Measurements from ENCODE around the gene ENTPD8. TPM values are rescaled to one million over a fixed set of nuclear protein-coding genes. Genes with fewer than 3 reads are reported as not detected.
A peak's percentile ranks its signal among the peaks of the same experiment; 100 is the strongest.

Gene ENTPD8
- polyA plus RNA-seq, 3 donors, result not detected

DNA sequence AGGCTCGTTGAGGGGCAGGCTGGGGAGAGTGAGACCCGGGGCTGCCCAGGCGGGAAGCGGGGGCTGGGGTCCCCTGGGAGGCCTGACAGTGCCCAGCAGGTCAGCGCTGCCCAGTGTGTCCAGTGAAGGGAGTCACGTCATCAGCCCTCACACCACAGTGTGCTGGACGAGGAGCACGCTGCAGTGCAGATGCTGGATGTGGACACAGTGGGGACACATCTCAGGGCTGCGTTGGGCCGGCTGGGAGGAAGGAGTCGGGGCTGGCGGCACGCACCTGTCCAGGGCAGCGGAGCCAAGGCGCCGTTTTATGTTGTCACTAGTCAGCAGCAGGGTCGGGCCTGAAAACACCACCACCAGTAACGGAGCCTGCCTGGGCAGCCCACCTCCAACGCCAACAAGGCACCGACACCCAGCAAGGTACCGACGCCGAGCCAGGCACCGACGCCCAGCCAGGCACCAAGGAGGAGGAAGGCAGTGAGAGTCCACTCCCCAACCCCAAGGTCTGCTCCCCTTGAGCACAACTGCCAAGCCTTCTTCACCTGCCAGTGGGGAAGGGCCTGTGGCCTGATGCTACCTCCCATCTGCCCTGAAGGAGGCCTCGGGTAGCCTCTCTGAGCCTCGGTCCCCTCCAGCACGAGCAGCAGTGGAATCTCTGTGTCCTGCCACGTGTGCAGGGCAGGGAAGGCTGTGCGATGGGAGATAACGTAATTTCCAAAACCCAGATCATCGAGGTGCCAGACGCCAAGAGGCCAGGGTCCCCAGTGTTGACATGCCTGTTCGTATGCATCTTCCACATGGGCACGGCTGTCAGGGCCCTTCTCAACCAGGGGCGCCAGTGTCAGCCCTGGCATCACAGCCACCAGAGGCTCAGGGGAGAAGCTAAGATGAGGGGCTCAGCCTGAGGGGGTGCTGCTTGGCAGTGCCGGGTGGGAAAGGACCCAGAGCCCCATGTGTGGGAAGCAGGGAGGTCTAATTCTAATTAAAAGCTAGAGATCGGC lies 39.8 kb upstream of the ENTPD8 start:
- Mint-ChIP-seq H3K4me1 (peaks cover 14% of the 10 kb centered on the region), H3K27me3 (ENCODE audit: low read depth in 3 of 3) (peaks cover 1 to 4% (median 2%) of the 10 kb centered on the region in 3 donors), H3K9me3 (peaks cover 3 to 11% (median 6%) of the 10 kb centered on the region in 7 donors), H3K27ac (no peak overlapping the region), H3K36me3 (no peaks in the 10 kb centered on the region), H3K4me3 (no peak overlapping the region)
- intact Hi-C loops (cut with micrococcal nuclease), result no loop called here
- no peaks in the 10 kb centered on the region for H3K36me3 ChIP-seq (replicated peaks in 1 of 2; ENCODE audit: control insufficient read depth in 1 of 2, insufficient read depth in 2 of 2, low read length in 2 of 2)
- no peak overlapping the region for H3K9ac ChIP-seq (ENCODE audit: insufficient read depth, low read length, poor library complexity, severe bottlenecking)
- peaks cover 7 to 9% of the 10 kb centered on the region in 2 donors for H3K9me3 ChIP-seq (replicated peaks in 1 of 2; ENCODE audit: control insufficient read depth in 1 of 2, insufficient read depth in 1 of 2, low read length in 2 of 2)
- no peaks in the 10 kb centered on the region for H3K27me3 ChIP-seq (ENCODE audit: control insufficient read depth in 2 of 2, insufficient read depth in 2 of 2, low read length in 2 of 2)
- H3K4me1 ChIP-seq (ENCODE audit: control insufficient read depth in 1 of 2, insufficient read depth in 2 of 2, low read length in 2 of 2), result peaks cover 11 to 14% of the 10 kb centered on the region in 2 donors
- H3K4me3 ChIP-seq (replicated peaks in 1 of 3; ENCODE audit: low read depth in 2 of 3, low read length in 3 of 3), result no peak overlapping the region
- no peak for DNase-seq
- no peak overlapping the region for H3K4me2 ChIP-seq (replicated peaks; ENCODE audit: extremely low read depth, low read length, poor library complexity, severe bottlenecking)
- TF ChIP-seq, protein P1, sequence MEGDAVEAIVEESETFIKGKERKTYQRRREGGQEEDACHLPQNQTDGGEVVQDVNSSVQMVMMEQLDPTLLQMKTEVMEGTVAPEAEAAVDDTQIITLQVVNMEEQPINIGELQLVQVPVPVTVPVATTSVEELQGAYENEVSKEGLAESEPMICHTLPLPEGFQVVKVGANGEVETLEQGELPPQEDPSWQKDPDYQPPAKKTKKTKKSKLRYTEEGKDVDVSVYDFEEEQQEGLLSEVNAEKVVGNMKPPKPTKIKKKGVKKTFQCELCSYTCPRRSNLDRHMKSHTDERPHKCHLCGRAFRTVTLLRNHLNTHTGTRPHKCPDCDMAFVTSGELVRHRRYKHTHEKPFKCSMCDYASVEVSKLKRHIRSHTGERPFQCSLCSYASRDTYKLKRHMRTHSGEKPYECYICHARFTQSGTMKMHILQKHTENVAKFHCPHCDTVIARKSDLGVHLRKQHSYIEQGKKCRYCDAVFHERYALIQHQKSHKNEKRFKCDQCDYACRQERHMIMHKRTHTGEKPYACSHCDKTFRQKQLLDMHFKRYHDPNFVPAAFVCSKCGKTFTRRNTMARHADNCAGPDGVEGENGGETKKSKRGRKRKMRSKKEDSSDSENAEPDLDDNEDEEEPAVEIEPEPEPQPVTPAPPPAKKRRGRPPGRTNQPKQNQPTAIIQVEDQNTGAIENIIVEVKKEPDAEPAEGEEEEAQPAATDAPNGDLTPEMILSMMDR (IDR thresholded peaks at IDR 0.05), result no peak
- H4K20me1 ChIP-seq (ENCODE audit: insufficient read depth, low read length), result no peaks in the 10 kb centered on the region
- H3K27ac ChIP-seq (ENCODE audit: low read depth in 1 of 2, low read length in 2 of 2), result no peak overlapping the region
- H2AFZ ChIP-seq (ENCODE audit: insufficient read depth, low read depth, low read length, poor library complexity, severe bottlenecking), result no peak overlapping the region
- WGBS (ENCODE audit: insufficient coverage), result 95% methylated on average over 36 of the region's 38 CpGs
- no peaks in the 10 kb centered on the region for H3K79me2 ChIP-seq (ENCODE audit: insufficient read depth, low read length)

- TF ChIP-seq, protein P1 (IDR thresholded peaks at IDR 0.05), result no peak
- no peaks in the 10 kb centered on the region for H3K27me3 ChIP-seq (ENCODE audit: control insufficient read depth in 2 of 2, insufficient read depth in 2 of 2, low read length in 2 of 2)
- Mint-ChIP-seq H3K27ac (peak overlapping the region in 1 of 7 donors; percentile 69), H3K4me1 (peaks cover 14% of the 10 kb centered on the region), H3K4me3 (no peak overlapping the region), H3K9me3 (peaks cover 7 to 20% (median 15%) of the 10 kb centered on the region in 7 donors), H3K36me3 (no peaks in the 10 kb centered on the region), H3K27me3 (ENCODE audit: low read depth in 3 of 3) (peaks cover 1 to 4% (median 2%) of the 10 kb centered on the region in 3 donors)
- no peak overlapping the region for H3K27ac ChIP-seq (ENCODE audit: low read depth in 1 of 2, low read length in 2 of 2)
- H3K4me2 ChIP-seq (replicated peaks; ENCODE audit: extremely low read depth, low read length, poor library complexity, severe bottlenecking), result no peak overlapping the region
- no peak overlapping the region for H3K4me3 ChIP-seq (replicated peaks in 1 of 3; ENCODE audit: low read depth in 2 of 3, low read length in 3 of 3)
- peaks cover 11 to 14% of the 10 kb centered on the region in 2 donors for H3K4me1 ChIP-seq (ENCODE audit: control insufficient read depth in 1 of 2, insufficient read depth in 2 of 2, low read length in 2 of 2)
- no peak overlapping the region for H2AFZ ChIP-seq (ENCODE audit: insufficient read depth, low read depth, low read length, poor library complexity, severe bottlenecking)
- no peak for DNase-seq
- H3K79me2 ChIP-seq (ENCODE audit: insufficient read depth, low read length), result no peaks in the 10 kb centered on the region
- H3K9ac ChIP-seq (ENCODE audit: insufficient read depth, low read length, poor library complexity, severe bottlenecking), result no peak overlapping the region
- H3K36me3 ChIP-seq (replicated peaks in 1 of 2; ENCODE audit: control insufficient read depth in 1 of 2, insufficient read depth in 2 of 2, low read length in 2 of 2), result no peaks in the 10 kb centered on the region
- WGBS (ENCODE audit: insufficient coverage), result 93% methylated on average over 32 of the region's 32 CpGs
- intact Hi-C loops (cut with micrococcal nuclease), result no loop called here
- H3K9me3 ChIP-seq (replicated peaks in 1 of 2; ENCODE audit: control insufficient read depth in 1 of 2, insufficient read depth in 1 of 2, low read length in 2 of 2), result peaks cover 15 to 16% of the 10 kb centered on the region in 2 donors
- H4K20me1 ChIP-seq (ENCODE audit: insufficient read depth, low read length), result no peaks in the 10 kb centered on the region
Measured at GRCh38 chr9:137479892-137480685, 38.9 kb upstream of the ENTPD8 start.

Measured in CD14-positive monocyte (primary cell).